HepG2 (cell line): ENCODE data around the gene TTYH1. TPM values are rescaled to one million over a fixed set of nuclear protein-coding genes. Genes with fewer than 3 reads are reported as not detected.

Experiments used
- BCL6 ChIP-seq: IDR thresholded peaks from 2 replicates; pipeline ENCODE4 v1.6.1; 2016; ENCODE audit warnings: missing genetic modification reagents, missing compliant biosample characterization
- DR1 ChIP-seq: sonication (generic); formaldehyde crosslinking; IDR thresholded peaks from 2 replicates; pipeline ENCODE4 v1.8.0; 2021; ENCODE audit warnings: mild to moderate bottlenecking, missing genetic modification reagents, inconsistent platforms
- GABPB1 ChIP-seq: IDR thresholded peaks from 2 replicates; pipeline ENCODE4 v1.6.1; 2016; ENCODE audit warnings: mild to moderate bottlenecking, missing genetic modification reagents, moderate library complexity, missing compliant biosample characterization
- GATAD2A ChIP-seq: IDR thresholded peaks from 2 replicates; pipeline ENCODE4 v1.6.1; 2016
- HMG20A ChIP-seq: IDR thresholded peaks from 2 replicates; pipeline ENCODE4 v1.6.1; 2016; ENCODE audit warnings: borderline replicate concordance
- NCOA1 ChIP-seq: sonication (generic); formaldehyde crosslinking; IDR thresholded peaks from 2 replicates; pipeline ENCODE4 v1.9.0; 2021; ENCODE audit warnings: missing genetic modification reagents
- NFATC3 ChIP-seq: sonication (generic); formaldehyde crosslinking; IDR thresholded peaks from 2 replicates; pipeline ENCODE4 v1.5.1; 2020; ENCODE audit warnings: mild to moderate bottlenecking, missing genetic modification reagents
- RBFOX2 ChIP-seq: fragments of 200-400 bp; formaldehyde crosslinking; IDR thresholded peaks from 2 replicates; pipeline ENCODE4 v1.6.1; 2017; ENCODE audit warnings: low read depth, mild to moderate bottlenecking, low read length
- SALL2 ChIP-seq: sonication (generic); formaldehyde crosslinking; IDR thresholded peaks from 2 replicates; pipeline ENCODE4 v1.8.1; 2023; ENCODE audit warnings: mild to moderate bottlenecking, missing genetic modification reagents, inconsistent platforms
- SKI ChIP-seq: fragments of 450-650 bp; IDR thresholded peaks from one replicate; pipeline ENCODE4 v1.6.1; 2018; ENCODE audit warnings: mild to moderate bottlenecking; ENCODE audit not compliant: partially characterized antibody
- ZNF547 ChIP-seq: sonication (generic); formaldehyde crosslinking; IDR thresholded peaks from 2 replicates; pipeline ENCODE4 v1.5.1; 2020; ENCODE audit warnings: mild to moderate bottlenecking, missing genetic modification reagents
- polyA plus RNA-seq, 8 experiments: library from polyadenylated mRNA; depleted of rRNA in 3 of 8; stranded (reverse) in 7 of 8; unstranded in 1 of 8; fragments of >200 nt; fragmentation: Illumina TruSeq in 4 of 8; extraction: Trizol in 4 of 8; gene quantifications; 2 replicates each; pipeline versions ENCODE4 v1.2.1 to v1.2.3, GENCODE V29; 2011 to 2016; ENCODE audit warnings: low read depth in 4 of 8, missing spikeins in 1 of 8, mixed read lengths in 1 of 8; ENCODE audit not compliant: insufficient read depth in 1 of 8
- total RNA-seq, 5 experiments: library from RNA; depleted of rRNA; stranded (reverse); fragments of >200 nt; fragmentation: Illumina TruSeq; extraction: Trizol; gene quantifications; 2 replicates each; pipeline ENCODE4 v1.2.3, GENCODE V29; 2016; ENCODE audit warnings: low read depth in 1 of 5
- TF ChIP-seq, protein P1 (sequence below): IDR thresholded peaks from 2 replicates; pipeline ENCODE4 v1.6.1; 2018; ENCODE audit warnings: missing genetic modification reagents, mild to moderate bottlenecking, missing compliant biosample characterization
- TF ChIP-seq, protein P2 (sequence below): sonication (generic); formaldehyde crosslinking; IDR thresholded peaks from 2 replicates; pipeline ENCODE4 v1.5.0; 2020; ENCODE audit warnings: mild to moderate bottlenecking, missing genetic modification reagents
- TF ChIP-seq, protein P3 (sequence below): sonication (generic); formaldehyde crosslinking; IDR thresholded peaks from 2 replicates; pipeline ENCODE4 v1.4.0; 2020; ENCODE audit warnings: mild to moderate bottlenecking, missing genetic modification reagents
- TF ChIP-seq, protein P4 (sequence below): sonication (generic); IDR thresholded peaks from 2 replicates; pipeline ENCODE4 v1.6.1; 2016; ENCODE audit warnings: low read depth, borderline replicate concordance

The TTYH1 gene
- total and polyA plus RNA-seq, 2 of the 13 experiments (the other 11 are each of a cell fraction or from before 2014, with no cell fraction given) = 6.9 to 19.9 TPM

DNA sequence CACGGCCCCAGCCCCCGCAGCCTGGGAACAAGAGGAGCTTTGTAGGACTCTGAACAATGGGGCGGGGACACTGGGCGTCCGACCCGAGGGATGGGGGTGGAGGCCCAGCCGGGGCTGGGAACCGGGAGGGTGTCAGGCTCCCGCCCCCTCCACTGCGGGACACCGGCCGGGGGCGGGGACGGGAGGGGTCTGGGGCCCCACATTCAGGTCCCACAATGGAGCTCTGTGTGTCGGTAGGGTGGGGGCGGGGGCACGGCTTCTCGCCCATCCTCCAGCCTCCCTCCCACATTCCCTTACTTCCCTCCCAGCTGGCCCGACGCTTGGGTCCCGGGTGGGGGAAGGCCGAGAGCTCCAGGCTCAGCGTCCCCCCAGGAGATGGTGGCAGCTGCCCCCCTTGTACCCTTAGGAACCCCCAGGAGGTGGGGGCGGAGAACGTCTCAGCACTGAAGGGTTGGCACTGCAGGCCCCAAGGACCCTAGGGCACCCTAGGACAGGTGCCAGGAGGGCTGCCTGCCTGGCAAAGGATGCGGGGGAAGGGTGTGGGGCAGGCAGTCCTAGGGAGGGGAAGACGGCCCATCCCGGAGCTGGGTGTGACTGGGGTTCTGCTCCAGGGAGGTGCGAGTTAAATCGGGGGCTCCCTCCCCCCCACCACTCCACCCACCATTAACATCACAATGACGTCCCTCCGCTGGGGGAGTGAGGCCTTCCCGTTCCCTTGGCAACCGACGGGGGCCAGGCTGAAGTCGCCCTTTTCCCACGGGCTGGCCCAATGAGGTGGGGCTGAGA is 5.3 kb downstream of the TTYH1 start (continued):
- no peak for TF ChIP-seq NCOA1 (CRISPR knock-in tag)
- peak; percentile 4 for TF ChIP-seq SKI
- TF ChIP-seq, protein P1, sequence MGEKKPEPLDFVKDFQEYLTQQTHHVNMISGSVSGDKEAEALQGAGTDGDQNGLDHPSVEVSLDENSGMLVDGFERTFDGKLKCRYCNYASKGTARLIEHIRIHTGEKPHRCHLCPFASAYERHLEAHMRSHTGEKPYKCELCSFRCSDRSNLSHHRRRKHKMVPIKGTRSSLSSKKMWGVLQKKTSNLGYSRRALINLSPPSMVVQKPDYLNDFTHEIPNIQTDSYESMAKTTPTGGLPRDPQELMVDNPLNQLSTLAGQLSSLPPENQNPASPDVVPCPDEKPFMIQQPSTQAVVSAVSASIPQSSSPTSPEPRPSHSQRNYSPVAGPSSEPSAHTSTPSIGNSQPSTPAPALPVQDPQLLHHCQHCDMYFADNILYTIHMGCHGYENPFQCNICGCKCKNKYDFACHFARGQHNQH (CRISPR knock-in tag) = no peak
- TF ChIP-seq RBFOX2 = peak; percentile 76
- TF ChIP-seq DR1 (CRISPR knock-in tag) = 0 out of 2 replicates have a peak, but pooled peaks have one; percentile 20
- TF ChIP-seq, protein P2, sequence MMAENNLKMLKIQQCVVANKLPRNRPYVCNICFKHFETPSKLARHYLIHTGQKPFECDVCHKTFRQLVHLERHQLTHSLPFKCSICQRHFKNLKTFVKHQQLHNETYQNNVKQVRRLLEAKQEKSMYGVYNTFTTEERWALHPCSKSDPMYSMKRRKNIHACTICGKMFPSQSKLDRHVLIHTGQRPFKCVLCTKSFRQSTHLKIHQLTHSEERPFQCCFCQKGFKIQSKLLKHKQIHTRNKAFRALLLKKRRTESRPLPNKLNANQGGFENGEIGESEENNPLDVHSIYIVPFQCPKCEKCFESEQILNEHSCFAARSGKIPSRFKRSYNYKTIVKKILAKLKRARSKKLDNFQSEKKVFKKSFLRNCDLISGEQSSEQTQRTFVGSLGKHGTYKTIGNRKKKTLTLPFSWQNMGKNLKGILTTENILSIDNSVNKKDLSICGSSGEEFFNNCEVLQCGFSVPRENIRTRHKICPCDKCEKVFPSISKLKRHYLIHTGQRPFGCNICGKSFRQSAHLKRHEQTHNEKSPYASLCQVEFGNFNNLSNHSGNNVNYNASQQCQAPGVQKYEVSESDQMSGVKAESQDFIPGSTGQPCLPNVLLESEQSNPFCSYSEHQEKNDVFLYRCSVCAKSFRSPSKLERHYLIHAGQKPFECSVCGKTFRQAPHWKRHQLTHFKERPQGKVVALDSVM (CRISPR knock-in tag) = no peak
- TF ChIP-seq, protein P3, sequence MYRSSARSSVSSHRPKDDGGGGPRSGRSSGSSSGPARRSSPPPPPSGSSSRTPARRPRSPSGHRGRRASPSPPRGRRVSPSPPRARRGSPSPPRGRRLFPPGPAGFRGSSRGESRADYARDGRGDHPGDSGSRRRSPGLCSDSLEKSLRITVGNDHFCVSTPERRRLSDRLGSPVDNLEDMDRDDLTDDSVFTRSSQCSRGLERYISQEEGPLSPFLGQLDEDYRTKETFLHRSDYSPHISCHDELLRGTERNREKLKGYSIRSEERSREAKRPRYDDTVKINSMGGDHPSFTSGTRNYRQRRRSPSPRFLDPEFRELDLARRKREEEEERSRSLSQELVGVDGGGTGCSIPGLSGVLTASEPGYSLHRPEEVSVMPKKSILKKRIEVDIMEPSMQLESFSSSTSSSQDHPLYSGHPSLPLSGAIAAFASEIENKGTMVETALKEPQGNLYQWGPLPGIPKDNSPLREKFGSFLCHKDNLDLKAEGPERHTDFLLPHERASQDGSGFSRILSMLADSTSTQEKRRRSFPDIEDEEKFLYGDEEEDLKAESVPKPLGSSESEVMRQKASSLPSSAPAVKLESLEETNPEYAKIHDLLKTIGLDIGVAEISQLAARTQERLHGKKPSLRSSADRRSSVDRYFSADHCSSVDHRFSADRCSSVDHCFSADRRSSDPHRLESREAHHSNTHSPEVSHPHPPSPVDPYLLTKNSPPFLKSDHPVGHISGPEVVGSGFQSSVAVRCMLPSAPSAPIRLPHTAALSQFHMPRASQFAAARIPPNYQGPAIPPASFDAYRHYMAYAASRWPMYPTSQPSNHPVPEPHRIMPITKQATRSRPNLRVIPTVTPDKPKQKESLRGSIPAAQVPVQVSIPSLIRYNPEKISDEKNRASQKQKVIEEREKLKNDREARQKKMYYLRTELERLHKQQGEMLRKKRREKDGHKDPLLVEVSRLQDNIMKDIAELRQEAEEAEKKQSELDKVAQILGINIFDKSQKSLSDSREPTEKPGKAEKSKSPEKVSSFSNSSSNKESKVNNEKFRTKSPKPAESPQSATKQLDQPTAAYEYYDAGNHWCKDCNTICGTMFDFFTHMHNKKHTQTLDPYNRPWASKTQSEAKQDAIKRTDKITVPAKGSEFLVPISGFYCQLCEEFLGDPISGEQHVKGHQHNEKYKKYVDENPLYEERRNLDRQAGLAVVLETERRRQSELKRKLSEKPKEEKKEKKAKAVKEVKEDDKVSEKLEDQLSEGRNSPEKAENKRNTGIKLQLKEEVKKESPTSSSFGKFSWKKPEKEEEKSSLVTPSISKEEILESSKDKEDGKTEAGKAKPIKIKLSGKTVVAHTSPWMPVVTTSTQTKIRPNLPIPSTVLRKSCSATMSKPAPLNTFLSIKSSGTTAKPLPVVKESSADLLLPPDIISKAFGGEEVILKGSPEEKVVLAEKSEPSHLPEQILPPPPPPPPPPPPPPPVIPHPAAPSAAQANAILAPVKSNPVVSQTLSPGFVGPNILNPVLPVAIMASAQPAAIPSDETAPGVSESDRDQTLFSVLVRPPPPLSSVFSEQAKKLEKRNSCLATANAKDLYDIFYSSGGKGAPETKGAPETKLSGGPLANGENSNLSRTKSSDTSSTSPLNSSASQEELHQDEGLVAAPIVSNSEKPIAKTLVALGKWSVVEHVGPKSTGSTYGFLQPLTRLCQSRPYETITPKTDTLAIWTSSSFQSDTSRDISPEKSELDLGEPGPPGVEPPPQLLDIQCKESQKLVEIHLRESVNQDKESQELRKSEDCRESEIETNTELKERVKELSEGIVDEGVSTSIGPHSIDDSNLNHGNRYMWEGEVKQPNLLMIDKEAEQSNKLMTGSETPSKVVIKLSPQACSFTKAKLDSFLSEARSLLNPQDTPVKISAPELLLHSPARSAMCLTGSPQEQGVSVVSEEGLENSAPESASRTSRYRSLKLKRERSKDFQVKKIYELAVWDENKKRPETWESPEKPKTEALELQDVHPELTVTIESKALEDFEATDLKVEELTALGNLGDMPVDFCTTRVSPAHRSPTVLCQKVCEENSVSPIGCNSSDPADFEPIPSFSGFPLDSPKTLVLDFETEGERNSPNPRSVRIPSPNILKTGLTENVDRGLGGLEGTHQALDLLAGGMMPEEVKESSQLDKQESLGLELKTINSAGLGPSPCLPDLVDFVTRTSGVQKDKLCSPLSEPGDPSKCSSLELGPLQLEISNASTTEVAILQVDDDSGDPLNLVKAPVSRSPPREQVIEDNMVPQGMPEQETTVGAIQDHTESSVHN (CRISPR knock-in tag) = no peak
- no peak for TF ChIP-seq NFATC3
- TF ChIP-seq GABPB1 (CRISPR knock-in tag) = peak; percentile 52; the same call in 1 of the 2 replicates
- peak; percentile 39; the same call in 1 of the 2 replicates for TF ChIP-seq BCL6 (CRISPR knock-in tag)
- no peak for TF ChIP-seq ZNF547 (CRISPR knock-in tag)
- peak; percentile 45; the same call in 1 of the 2 replicates for TF ChIP-seq GATAD2A (CRISPR knock-in tag)
- TF ChIP-seq, protein P4, sequence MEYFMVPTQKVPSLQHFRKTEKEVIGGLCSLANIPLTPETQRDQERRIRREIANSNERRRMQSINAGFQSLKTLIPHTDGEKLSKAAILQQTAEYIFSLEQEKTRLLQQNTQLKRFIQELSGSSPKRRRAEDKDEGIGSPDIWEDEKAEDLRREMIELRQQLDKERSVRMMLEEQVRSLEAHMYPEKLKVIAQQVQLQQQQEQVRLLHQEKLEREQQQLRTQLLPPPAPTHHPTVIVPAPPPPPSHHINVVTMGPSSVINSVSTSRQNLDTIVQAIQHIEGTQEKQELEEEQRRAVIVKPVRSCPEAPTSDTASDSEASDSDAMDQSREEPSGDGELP = peak; percentile 84; the same call in 1 of the 2 replicates
- peak; percentile 60 for TF ChIP-seq HMG20A (CRISPR knock-in tag)
- peak; percentile 81 for TF ChIP-seq SALL2
